HepG2 (cell line): Measurements from ENCODE around the gene RASAL1. TPM values are rescaled to one million over a fixed set of nuclear protein-coding genes. Genes with fewer than 3 reads are reported as not detected.

ENCODE experiments used
- FOXA3 ChIP-seq: IDR thresholded peaks from 2 replicates; pipeline ENCODE4 v1.6.1; 2016; ENCODE audit warnings: missing genetic modification reagents, missing compliant biosample characterization
- HOXD1 ChIP-seq: sonication (generic); formaldehyde crosslinking; IDR thresholded peaks from 2 replicates; pipeline ENCODE4 v1.5.0; 2020; ENCODE audit warnings: missing genetic modification reagents
- KLF11 ChIP-seq: IDR thresholded peaks from 2 replicates; pipeline ENCODE4 v1.6.1; 2016; ENCODE audit warnings: missing compliant biosample characterization
- ONECUT2 ChIP-seq: sonication (generic); formaldehyde crosslinking; IDR thresholded peaks from 2 replicates; pipeline ENCODE4 v1.4.0; 2020; ENCODE audit warnings: missing genetic modification reagents
- RBFOX2 ChIP-seq: fragments of 200-400 bp; formaldehyde crosslinking; IDR thresholded peaks from 2 replicates; pipeline ENCODE4 v1.6.1; 2017; ENCODE audit warnings: low read depth, mild to moderate bottlenecking, low read length
- SP1 ChIP-seq, 2 experiments: fragments of 450-650 bp in 1 of 2; sonication (generic) in 1 of 2; formaldehyde crosslinking in 1 of 2; IDR thresholded peaks; 2 replicates each; pipeline versions ENCODE4 v1.4.0 to v1.6.1; 2016 to 2020; ENCODE audit warnings: missing genetic modification reagents in 1 of 2
- ZFP36L2 ChIP-seq: sonication (generic); formaldehyde crosslinking; IDR thresholded peaks from 2 replicates; pipeline ENCODE4 v1.4.0; 2020; ENCODE audit warnings: missing genetic modification reagents
- ZNF138 ChIP-seq: sonication (generic); formaldehyde crosslinking; IDR thresholded peaks from 2 replicates; pipeline ENCODE4 v1.5.0; 2020; ENCODE audit warnings: mild to moderate bottlenecking, low read depth, missing genetic modification reagents
- ZNF34 ChIP-seq: sonication (generic); formaldehyde crosslinking; IDR thresholded peaks from 2 replicates; pipeline ENCODE4 v1.4.0; 2020; ENCODE audit warnings: mild to moderate bottlenecking, missing genetic modification reagents, borderline replicate concordance
- ZNF441 ChIP-seq: sonication (generic); formaldehyde crosslinking; IDR thresholded peaks from 2 replicates; pipeline ENCODE4 v1.7.0; 2021; ENCODE audit warnings: missing genetic modification reagents, borderline replicate concordance
- polyA plus RNA-seq, 8 experiments: library from polyadenylated mRNA; depleted of rRNA in 3 of 8; stranded (reverse) in 7 of 8; unstranded in 1 of 8; fragments of >200 nt; fragmentation: Illumina TruSeq in 4 of 8; extraction: Trizol in 4 of 8; gene quantifications; 2 replicates each; pipeline versions ENCODE4 v1.2.1 to v1.2.3, GENCODE V29; 2011 to 2016; ENCODE audit warnings: low read depth in 4 of 8, missing spikeins in 1 of 8, mixed read lengths in 1 of 8; ENCODE audit not compliant: insufficient read depth in 1 of 8
- total RNA-seq, 5 experiments: library from RNA; depleted of rRNA; stranded (reverse); fragments of >200 nt; fragmentation: Illumina TruSeq; extraction: Trizol; gene quantifications; 2 replicates each; pipeline ENCODE4 v1.2.3, GENCODE V29; 2016; ENCODE audit warnings: low read depth in 1 of 5
- TF ChIP-seq, protein P1 (sequence below): sonication (generic); formaldehyde crosslinking; IDR thresholded peaks from 2 replicates; pipeline ENCODE4 v1.4.0; 2020; ENCODE audit warnings: missing genetic modification reagents, borderline replicate concordance
- TF ChIP-seq, protein P2 (sequence below): sonication (generic); formaldehyde crosslinking; IDR thresholded peaks from 2 replicates; pipeline ENCODE4 v1.4.0; 2020; ENCODE audit warnings: mild to moderate bottlenecking, missing genetic modification reagents
- TF ChIP-seq, protein P3 (sequence below): sonication (generic); formaldehyde crosslinking; IDR thresholded peaks from 2 replicates; pipeline ENCODE4 v1.4.0; 2020; ENCODE audit warnings: missing genetic modification reagents

The RASAL1 gene
- total and polyA plus RNA-seq, 2 of the 13 experiments (the other 11 are each of a cell fraction or from before 2014, with no cell fraction given): not detected

DNA sequence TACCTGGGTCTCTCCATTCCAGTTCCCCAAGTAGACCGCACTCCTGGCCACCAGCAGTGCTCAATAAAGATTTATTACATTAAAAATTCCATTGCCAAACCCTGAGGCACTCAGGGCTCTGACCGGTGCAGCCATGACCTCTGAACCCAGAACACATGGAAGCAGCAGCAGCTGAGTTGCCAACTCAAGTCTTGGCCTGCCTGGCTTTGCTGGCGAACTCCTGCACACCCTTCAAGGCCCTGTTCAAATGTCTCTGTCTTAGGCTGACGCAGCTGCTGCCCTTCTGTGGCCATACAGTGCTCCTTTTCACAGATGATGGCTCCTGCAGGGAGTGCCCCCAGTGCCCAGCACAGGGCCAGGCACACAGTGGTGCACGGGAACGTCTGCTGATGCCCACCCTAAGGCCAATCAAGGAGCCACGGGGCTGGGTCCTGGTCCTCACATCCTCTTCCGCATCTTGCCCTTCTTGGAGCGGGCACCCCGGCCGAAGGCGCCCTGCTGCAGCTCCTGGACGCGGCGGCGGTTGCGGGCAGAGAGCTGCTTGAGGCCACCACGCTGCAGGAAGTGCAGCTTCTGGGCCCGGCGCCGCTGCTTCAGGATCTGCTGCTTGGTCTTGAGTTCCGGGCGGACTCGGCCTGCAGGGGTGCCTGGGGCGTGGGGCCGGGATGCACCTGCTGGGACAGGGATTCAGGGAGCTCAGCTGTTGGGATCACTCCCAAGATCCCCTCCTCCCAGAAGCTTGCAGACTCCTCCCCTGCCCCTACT is 23.1 kb upstream of the RASAL1 start (continued):
- TF ChIP-seq, protein P1, sequence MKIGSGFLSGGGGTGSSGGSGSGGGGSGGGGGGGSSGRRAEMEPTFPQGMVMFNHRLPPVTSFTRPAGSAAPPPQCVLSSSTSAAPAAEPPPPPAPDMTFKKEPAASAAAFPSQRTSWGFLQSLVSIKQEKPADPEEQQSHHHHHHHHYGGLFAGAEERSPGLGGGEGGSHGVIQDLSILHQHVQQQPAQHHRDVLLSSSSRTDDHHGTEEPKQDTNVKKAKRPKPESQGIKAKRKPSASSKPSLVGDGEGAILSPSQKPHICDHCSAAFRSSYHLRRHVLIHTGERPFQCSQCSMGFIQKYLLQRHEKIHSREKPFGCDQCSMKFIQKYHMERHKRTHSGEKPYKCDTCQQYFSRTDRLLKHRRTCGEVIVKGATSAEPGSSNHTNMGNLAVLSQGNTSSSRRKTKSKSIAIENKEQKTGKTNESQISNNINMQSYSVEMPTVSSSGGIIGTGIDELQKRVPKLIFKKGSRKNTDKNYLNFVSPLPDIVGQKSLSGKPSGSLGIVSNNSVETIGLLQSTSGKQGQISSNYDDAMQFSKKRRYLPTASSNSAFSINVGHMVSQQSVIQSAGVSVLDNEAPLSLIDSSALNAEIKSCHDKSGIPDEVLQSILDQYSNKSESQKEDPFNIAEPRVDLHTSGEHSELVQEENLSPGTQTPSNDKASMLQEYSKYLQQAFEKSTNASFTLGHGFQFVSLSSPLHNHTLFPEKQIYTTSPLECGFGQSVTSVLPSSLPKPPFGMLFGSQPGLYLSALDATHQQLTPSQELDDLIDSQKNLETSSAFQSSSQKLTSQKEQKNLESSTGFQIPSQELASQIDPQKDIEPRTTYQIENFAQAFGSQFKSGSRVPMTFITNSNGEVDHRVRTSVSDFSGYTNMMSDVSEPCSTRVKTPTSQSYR (CRISPR knock-in tag): no peak
- TF ChIP-seq ZFP36L2 (CRISPR knock-in tag) (no peak), KLF11 (CRISPR knock-in tag) (no peak), ZNF34 (no peak), HOXD1 (no peak), SP1 (IDR thresholded peaks at IDR 0.05) (no peak), SP1 (CRISPR knock-in tag; IDR thresholded peaks at IDR 0.05) (no peak), RBFOX2 (0 out of 2 replicates have a peak, but pooled peaks have one; percentile 21), FOXA3 (CRISPR knock-in tag) (no peak), ONECUT2 (CRISPR knock-in tag) (no peak), ZNF138 (CRISPR knock-in tag) (no peak), ZNF441 (no peak)
- TF ChIP-seq, protein P2, sequence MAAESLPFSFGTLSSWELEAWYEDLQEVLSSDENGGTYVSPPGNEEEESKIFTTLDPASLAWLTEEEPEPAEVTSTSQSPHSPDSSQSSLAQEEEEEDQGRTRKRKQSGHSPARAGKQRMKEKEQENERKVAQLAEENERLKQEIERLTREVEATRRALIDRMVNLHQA (CRISPR knock-in tag): no peak
- TF ChIP-seq, protein P3, sequence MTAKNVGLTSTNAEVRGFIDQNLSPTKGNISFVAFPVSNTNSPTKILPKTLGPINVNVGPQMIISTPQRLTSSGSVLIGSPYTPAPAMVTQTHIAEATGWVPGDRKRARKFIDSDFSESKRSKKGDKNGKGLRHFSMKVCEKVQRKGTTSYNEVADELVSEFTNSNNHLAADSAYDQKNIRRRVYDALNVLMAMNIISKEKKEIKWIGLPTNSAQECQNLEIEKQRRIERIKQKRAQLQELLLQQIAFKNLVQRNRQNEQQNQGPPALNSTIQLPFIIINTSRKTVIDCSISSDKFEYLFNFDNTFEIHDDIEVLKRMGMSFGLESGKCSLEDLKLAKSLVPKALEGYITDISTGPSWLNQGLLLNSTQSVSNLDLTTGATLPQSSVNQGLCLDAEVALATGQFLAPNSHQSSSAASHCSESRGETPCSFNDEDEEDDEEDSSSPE (CRISPR knock-in tag): no peak
